SIG-M5 (cell line): ENCODE results near the gene CHKB.

Source experiments
- DNase-seq: peaks from one replicate; lab custom pipeline; 2025; lab: John Stamatoyannopoulos, UW

Gene CHKB

GRCh38 chr22:50548040-50548920 lies 34.4 kb downstream of the CHKB start:
- DNase-seq, result no peak

- no peak for DNase-seq
Measured at GRCh38 chr22:50547263-50547985, 35.2 kb downstream of the CHKB start.

DNA sequence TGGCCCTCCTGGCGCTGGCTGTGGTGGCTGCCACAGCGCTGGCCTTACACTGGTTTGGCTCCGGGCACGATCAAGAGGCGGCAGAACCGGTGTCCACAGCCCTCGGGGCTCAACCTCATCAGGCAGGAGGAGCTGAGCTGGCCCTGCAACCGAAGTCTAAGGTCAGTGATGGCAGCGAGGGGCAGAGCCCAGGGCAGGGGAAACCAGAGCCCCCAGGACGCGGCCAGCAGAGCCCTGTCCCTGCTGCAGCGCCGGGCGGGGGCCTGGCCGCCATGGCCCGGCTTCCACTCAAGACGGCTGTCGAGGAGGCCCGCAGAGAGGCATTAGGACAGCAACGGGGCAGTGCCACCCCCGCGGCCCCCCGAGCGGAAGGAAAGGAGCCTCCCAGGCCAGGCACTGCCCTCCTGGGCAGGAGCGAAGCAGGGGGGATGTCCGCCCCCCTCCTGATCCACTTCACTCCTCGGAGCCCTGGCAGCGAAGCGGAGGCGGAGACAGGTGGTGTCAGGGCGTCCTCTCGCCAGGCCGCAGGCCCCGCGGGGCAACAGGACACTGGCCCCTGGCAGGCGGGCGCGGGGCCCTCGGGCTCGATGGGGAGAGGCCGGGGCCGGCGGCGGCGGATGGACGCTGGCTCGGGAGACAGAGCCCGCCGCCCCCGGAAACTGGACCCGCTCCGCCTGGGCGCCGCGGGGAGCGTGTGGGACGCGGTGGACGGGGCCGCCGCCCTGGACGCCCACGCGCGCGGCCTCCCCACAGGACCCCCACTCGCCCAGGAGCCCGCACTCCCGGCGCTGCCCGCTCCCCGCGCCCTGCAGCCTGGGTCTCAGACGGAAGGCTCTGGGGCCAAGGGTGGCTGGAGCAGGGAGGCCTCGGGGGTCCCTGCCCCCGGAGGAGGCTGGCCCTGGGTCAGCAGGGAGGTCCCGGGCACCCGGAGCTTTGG lies 36.1 kb downstream of the CHKB start:
- DNase-seq, result no peak

DNA sequence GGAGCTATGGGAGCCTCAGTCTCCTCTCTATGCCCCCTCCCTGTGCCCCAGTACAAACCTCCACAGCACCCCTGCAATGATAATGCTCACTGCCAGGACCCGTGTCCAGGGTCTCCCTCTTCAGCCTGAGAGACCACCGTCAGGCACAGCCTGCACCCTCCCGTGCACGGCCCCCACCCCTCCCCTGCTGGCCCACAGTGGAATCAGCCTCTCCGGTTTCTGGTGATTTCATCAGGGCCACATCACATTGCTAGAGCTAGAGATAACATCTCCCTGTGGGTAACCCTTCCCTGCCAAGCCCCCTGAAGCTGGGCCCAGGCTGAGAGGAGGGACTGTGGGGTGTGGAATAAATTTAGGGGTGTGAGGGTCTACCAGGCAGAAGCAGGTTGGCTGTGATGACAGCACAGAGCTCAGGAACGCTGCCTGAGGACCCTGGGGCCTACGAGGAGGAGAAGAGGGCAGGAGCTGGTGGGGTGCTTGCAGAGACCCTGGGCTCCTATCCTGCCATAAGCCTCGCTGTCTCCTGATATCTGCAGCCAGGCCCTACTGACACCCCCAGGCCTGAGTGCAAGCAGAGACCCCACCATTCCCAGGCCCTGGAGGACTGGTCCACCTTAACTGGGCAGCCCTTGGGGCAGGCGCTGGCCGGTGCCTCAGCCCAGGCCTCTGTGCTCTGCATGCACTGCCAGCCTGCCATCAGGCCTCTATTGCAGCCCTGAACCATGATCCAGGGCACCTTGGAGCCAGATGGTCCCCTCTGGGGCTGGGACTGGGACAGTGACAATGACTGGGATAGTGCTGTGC lies 36.9 kb downstream of the CHKB start, which contains the start of gene KLHDC7B:
Gene KLHDC7B, plus strand, starts transcription at position 378 of the 804 bp plus-strand sequence. Its CDS starts 345 bp downstream, at position 723.
- no peak for DNase-seq

DNA sequence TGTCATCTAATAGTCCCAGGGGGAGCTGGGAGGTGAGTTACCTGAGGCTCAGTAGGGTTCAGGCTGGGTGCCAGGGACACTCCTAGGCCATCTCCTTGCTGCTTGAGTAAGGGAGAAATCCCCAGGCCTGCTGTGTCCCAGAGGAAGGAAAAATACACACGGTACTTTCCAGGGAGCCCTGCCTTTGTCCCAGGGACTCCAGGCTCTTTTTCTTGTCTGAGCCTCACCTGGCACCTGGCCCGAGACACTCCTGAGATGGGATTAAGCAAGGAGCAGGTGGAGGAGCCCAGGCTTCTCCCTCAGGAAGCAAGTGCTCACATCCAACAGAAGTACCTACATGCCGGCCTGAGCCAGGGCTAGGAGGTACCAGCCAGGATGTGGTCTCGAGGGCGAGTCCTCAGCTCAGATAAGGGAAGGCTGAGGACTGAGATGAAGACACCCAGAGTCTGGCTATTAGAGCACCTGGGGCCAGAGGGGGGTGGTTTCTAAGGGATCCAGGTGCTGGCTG lies 37.8 kb downstream of the CHKB start:
- no peak for DNase-seq

GRCh38 chr22:50544078-50544745 lies 38.4 kb downstream of the CHKB start:
- DNase-seq, result no peak

DNA sequence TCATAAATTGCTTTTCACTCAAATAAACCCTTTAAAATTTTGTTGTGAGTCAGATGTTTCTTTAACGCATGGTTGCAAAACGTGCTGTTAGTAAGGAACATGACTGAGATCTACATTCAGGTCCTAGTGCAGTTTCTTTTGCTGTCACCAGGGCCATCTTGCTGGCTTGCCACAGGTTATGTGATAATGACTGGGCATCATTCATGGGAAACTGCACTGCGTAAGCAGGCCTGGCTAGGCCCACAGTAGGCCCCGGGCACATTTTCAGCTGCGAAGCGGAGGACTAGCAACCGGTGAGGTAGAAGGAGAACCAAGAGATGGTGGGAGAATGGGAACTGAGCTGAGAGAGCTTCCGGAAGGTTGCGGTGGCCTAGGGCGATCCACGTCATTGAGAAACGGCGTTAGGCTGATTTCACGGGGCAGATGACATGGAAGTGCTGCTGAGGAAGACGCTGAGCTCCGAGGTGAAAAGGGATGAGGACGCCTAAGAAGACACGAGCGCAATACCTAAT lies 40.2 kb downstream of the CHKB start:
- peak; percentile 75 for DNase-seq

DNA sequence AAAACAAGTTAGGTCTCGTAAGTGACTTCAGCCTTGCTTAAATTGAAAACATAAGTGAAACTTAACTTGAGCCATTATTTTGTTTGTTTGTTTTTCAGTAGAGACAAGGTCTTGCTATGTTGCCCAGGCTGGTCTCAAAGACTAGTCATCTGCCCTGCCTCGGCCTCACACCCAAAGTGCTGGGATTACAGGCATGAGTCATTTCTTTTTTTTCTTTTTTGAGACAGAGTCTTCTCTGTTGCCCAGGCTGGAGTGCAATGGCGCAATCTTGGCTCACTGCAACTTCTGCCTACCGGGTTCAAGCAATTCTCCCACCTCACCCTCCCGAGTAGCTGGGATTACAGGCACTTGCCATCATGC lies 41.0 kb downstream of the CHKB start:
- DNase-seq, result peak; percentile 50

DNA sequence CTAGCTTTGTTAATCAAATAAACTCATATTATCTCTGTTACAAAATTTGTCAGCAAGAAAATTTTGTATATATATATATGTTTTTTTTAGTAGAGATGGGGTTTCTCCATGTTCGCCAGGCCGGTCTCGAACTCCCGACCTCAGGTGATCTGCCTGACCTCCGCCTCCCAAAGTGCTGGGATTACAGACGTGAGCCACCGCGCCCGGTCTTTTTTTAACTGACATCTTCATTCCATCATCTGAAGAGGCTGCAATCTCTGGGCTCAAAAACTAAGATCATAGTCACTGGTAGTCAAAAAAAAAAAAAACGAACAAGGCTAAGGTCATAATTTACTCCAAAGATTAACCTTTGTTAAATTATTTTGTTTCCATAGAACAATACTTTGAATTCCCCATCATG lies 42.3 kb downstream of the CHKB start:
- no peak for DNase-seq

- DNase-seq, result no peak
Measured at GRCh38 chr22:50537765-50538164, 44.9 kb downstream of the CHKB start.

GRCh38 chr22:50536226-50536625 lies 46.4 kb downstream of the CHKB start:
- no peak for DNase-seq

DNA sequence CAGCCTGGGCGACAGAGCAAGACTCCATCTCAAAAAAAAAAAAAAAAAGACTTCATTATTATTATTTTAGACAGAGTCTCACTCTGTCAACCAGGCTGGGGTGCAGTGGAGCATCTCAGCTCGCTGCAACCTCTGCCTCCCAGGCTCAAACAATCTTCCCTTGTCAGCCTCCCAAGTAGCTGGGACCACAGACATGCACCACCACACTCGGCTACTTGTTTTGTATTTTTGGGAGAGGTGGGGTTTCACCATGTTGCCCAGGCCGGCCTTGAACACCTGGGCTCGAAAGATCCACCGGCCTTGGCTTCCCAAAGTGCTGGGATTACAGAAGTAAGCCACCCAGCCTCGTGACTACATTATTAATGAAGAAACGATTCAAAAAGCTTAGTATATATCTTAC lies 47.5 kb downstream of the CHKB start:
- DNase-seq, result no peak

DNA sequence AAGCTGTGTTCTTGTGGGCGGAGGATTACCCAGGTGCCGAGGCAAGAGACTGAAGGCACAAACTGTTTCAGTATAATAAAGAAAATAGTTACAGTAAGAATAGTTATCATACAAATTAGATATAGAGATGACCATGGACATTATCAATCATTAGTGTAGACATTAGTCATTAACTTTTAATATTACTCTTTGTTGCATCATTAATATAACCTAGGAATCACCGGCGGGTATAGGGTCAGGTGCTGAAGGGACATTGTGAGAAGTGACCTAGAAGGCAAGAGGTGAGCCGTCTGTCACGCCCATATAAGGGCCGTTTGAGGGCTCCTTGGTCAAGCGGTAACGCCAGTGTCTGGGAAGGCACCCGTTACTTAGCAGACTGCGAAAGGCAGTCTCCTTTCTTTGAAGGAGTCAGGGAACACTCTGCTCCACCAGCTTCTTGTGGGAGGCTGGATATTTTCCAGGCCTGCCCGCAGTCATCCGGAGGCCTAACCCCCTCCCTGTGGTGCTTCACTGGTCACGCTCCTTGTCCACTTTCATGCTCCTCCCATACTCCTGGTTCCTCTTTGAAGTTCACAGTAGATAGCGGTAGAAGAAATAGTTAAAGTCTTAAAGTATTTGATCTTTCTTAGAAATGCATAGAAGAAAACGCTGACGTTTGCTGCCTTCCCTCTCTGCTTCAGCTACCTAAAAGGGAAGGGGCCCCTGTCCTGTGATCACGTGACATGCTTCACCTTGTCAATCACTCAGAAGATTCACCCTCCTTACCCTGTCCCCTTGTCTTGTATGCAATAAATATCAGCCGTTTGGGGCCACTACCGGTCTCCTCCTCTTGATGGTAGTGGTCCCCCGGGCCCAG lies 48.6 kb downstream of the CHKB start:
- DNase-seq, result peak; percentile 49

DNA sequence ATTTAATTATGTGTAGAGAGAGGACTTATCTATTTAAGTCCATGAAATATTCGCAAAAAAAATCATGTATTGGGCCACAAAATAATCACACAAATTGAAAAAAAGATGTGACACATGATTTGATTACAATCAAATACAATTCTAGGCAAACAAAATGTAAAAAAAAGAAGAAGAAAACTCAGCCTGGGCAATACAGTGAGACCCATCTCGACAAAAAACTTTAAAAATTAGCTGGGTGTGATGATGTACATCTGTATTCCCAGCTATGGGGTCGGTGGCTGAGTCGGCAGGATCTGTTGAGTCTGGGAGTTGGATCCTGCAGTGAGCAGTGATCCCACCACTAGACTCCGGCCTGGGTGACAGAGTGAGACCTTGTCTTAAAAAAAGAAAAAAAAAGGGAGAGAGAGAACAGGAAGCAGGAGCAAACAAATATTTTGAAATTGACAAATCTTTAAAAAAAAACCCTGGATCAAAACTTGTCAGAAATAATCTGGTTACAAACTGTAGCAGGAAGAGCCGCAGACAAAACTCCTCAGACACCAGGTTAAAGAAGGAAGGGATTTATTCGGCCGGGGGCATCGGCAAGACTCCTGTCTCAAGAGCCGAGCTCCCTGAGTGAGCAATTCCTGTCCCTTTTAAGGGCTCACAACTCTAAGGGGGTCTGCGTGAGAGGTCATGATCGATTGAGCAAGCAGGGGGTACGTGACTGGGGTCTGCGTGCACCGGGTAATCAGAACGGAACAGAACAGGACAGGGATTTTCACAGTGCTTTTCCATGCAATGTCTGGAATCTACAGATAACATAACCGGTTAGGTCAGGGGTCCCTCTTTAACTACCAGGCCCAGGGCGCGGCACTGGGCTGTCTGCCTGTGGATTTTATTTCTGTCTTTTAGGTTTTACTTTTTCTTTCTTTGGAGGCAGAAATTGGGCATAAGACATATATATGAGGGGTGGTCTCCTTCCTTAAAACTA lies 49.5 kb downstream of the CHKB start:
- no peak for DNase-seq

- DNase-seq, result no peak
Measured at GRCh38 chr22:50531962-50532674, 50.5 kb downstream of the CHKB start.

GRCh38 chr22:50531546-50531961 lies 51.1 kb downstream of the CHKB start:
- no peak for DNase-seq

- no peak for DNase-seq
Measured at GRCh38 chr22:50530877-50531545, 51.6 kb downstream of the CHKB start.
